Lower lobe of right lung (tissue), 2 donors: ENCODE results near the gene NDRG3. TPM values are rescaled to one million over a fixed set of nuclear protein-coding genes. Genes with fewer than 3 reads are reported as not detected.

ENCODE experiments used
- ATAC-seq, 2 donors: fragments of 200-7000 bp; cut with Tn5 transposase; one replicate each; pipeline ENCODE4 v1.9.1; 2020 to 2022; ENCODE audit warnings: mild to moderate bottlenecking in 2 of 2, moderate library complexity in 2 of 2
- DNase-seq: peaks from one replicate; pipeline ENCODE4 v3.0.0-alpha.2; 2020
- H3K27ac ChIP-seq: fragments of 200-600 bp; one replicate; pipeline ENCODE4 v1.8.0; 2022
- H3K27me3 ChIP-seq: fragments of 200-600 bp; one replicate; pipeline ENCODE4 v1.8.0; 2022; ENCODE audit warnings: low read depth
- H3K36me3 ChIP-seq: fragments of 200-600 bp; one replicate; pipeline ENCODE4 v1.8.0; 2022; ENCODE audit warnings: mild to moderate bottlenecking
- H3K4me1 ChIP-seq: fragments of 200-600 bp; one replicate; pipeline ENCODE4 v1.8.0; 2022
- H3K4me3 ChIP-seq: fragments of 200-600 bp; one replicate; pipeline ENCODE4 v1.8.0; 2022; ENCODE audit warnings: mild to moderate bottlenecking
- H3K9me3 ChIP-seq: fragments of 200-600 bp; one replicate; pipeline ENCODE4 v1.8.0; 2022
- CTCF ChIP-seq: fragments of 200-600 bp; IDR thresholded peaks from one replicate; pipeline ENCODE4 v1.8.0; 2022; ENCODE audit warnings: antibody characterized with exemption, mild to moderate bottlenecking
- intact Hi-C: fragments of 100-400 bp; cut with DNase I; formaldehyde crosslinking; loops from one replicate; pipeline ENCODE4 v1.11.0; 2022
- total RNA-seq: library from RNA; stranded (reverse); fragmentation: NEBNext Ultra II Directional; extraction: Animal tissue kit (Norgen Biotek cat#: 25700); gene quantifications from one replicate; pipeline ENCODE4 v1.2.1, GENCODE V29; 2021
- donor health status: DM: no; HTN: yes; CAD: no; lungs with severe emphysema.

The NDRG3 gene
- total RNA-seq, 1 donor from 2014 or later, result 30.4 TPM

- H3K4me1 ChIP-seq, result peaks cover 5% of the 10 kb centered on the region
- DNase-seq, result no peak
- ATAC-seq, result no peak
Observed at GRCh38 chr20:36631646-36632045, 114.2 kb downstream of the NDRG3 start.

GRCh38 chr20:36629719-36630681 lies 115.9 kb downstream of the NDRG3 start:
- DNase-seq (no peak), ATAC-seq (peak; percentile 47 to 52)
- intact Hi-C loops, result no loop called here
- TF ChIP-seq CTCF, result no peak
- H3K4me1 ChIP-seq, result peaks cover 5% of the 10 kb centered on the region
- H3K27me3 ChIP-seq, result no peaks in the 10 kb centered on the region
- no peak overlapping the region for H3K4me3 ChIP-seq
- no peak overlapping the region for H3K27ac ChIP-seq
- no peaks in the 10 kb centered on the region for H3K9me3 ChIP-seq
- H3K36me3 ChIP-seq, result no peaks in the 10 kb centered on the region

More at GRCh38 chr20:36631646-36632045, 114.2 kb downstream of the NDRG3 start:
- Histone ChIP-seq H3K27ac (no peak overlapping the region), H3K27me3 (no peaks in the 10 kb centered on the region), H3K4me3 (no peak overlapping the region), H3K36me3 (no peaks in the 10 kb centered on the region), H3K9me3 (no peaks in the 10 kb centered on the region)
- TF ChIP-seq CTCF, result no peak
- intact Hi-C loops, result no loop called here

- DNase-seq, result no peak
- Histone ChIP-seq H3K4me1 (peaks cover 14% of the 10 kb centered on the region), H3K36me3 (no peaks in the 10 kb centered on the region), H3K27me3 (no peaks in the 10 kb centered on the region), H3K9me3 (no peaks in the 10 kb centered on the region), H3K27ac (no peak overlapping the region), H3K4me3 (no peak overlapping the region)
- intact Hi-C loops, result no loop called here
- ATAC-seq, result peak in 1 of 2 donors; percentile 28
- no peak for TF ChIP-seq CTCF
Observed at GRCh38 chr20:36628076-36628475, 117.8 kb downstream of the NDRG3 start.

- H3K27me3 ChIP-seq, result no peaks in the 10 kb centered on the region
- no peak overlapping the region for H3K27ac ChIP-seq
- H3K36me3 ChIP-seq, result no peaks in the 10 kb centered on the region
- intact Hi-C loops, result no loop called here
- H3K9me3 ChIP-seq, result no peaks in the 10 kb centered on the region
- DNase-seq (no peak), ATAC-seq (no peak)
- H3K4me3 ChIP-seq, result no peak overlapping the region
- TF ChIP-seq CTCF, result no peak
- H3K4me1 ChIP-seq, result peaks cover 11% of the 10 kb centered on the region
Observed at GRCh38 chr20:36624944-36625324, 121.0 kb downstream of the NDRG3 start.

GRCh38 chr20:36624068-36624943 lies 121.6 kb downstream of the NDRG3 start:
- Histone ChIP-seq H3K9me3 (no peaks in the 10 kb centered on the region), H3K4me3 (no peak overlapping the region), H3K36me3 (no peaks in the 10 kb centered on the region), H3K27ac (peak overlapping the region; percentile 18), H3K27me3 (no peaks in the 10 kb centered on the region), H3K4me1 (peaks cover 9% of the 10 kb centered on the region)
- no peak for TF ChIP-seq CTCF
- ATAC-seq (peak; percentile 70 to 82), DNase-seq (no peak)
- intact Hi-C loops, result no loop called here
